CD4-positive, alpha-beta T cell (primary cell): ENCODE measurements around the gene PHF1. TPM values are rescaled to one million over a fixed set of nuclear protein-coding genes. Genes with fewer than 3 reads are reported as not detected.
A peak's percentile ranks its signal among the peaks of the same experiment; 100 is the strongest.

Experiments
- ATAC-seq: fragments of 200-7000 bp; cut with Tn5 transposase; one replicate; pipeline ENCODE4 v1.10.0; 2022; ENCODE audit warnings: mild to moderate bottlenecking; ENCODE audit not compliant: poor library complexity
- CTCF ChIA-PET: fragments of 350-600 bp; sonication (Branson Sonifier 250); formaldehyde crosslinking; loops from one replicate; lab custom pipeline; 2021; ENCODE audit warnings: antibody characterized with exemption, inconsistent platforms; lab: Charles Lee
- POLR2A ChIA-PET: fragments of 350-600 bp; sonication (Branson Sonifier 250); formaldehyde crosslinking; loops from one replicate; lab custom pipeline; 2021; ENCODE audit warnings: antibody characterized with exemption, inconsistent platforms; lab: Charles Lee
- DNase-seq, 14 experiments: peaks; one replicate each; pipeline ENCODE4 v3.0.0-alpha.2; 2013 to 2020; ENCODE audit warnings: mixed read lengths in 2 of 14
- H3K27ac ChIP-seq, 2 donors: one replicate each; pipeline versions ENCODE4 v1.5.1 to v1.7.0; 2013; ENCODE audit warnings: low read length in 2 of 2, low read depth in 1 of 2, mild to moderate bottlenecking in 1 of 2
- H3K27me3 ChIP-seq, 2 experiments: 1 replicate in 1 of 2; 2 replicates in 1 of 2; pipeline versions ENCODE4 v1.6.1 to v1.7.0; 2013; ENCODE audit warnings: low read length in 2 of 2, control low read depth in 1 of 2, mild to moderate bottlenecking in 1 of 2, moderate library complexity in 1 of 2; ENCODE audit not compliant: insufficient read depth in 2 of 2, control insufficient read depth in 1 of 2
- H3K36me3 ChIP-seq: one replicate; pipeline ENCODE4 v1.6.1; 2013; ENCODE audit warnings: low read length, control low read depth; ENCODE audit not compliant: insufficient read depth
- H3K4me1 ChIP-seq: one replicate; pipeline ENCODE4 v1.6.1; 2013; ENCODE audit warnings: low read length, control low read depth; ENCODE audit not compliant: insufficient read depth
- H3K4me3 ChIP-seq: one replicate; pipeline ENCODE4 v1.5.1; 2013; ENCODE audit warnings: mild to moderate bottlenecking, low read length, moderate library complexity
- H3K9me3 ChIP-seq, 2 experiments: 1 replicate in 1 of 2; 2 replicates in 1 of 2; pipeline versions ENCODE4 v1.6.1 to v1.7.0; 2013; ENCODE audit warnings: low read length in 2 of 2, mild to moderate bottlenecking in 2 of 2, control low read depth in 1 of 2, moderate library complexity in 1 of 2; ENCODE audit not compliant: control insufficient read depth in 1 of 2, insufficient read depth in 1 of 2
- H3K27ac Mint-ChIP-seq: one replicate; pipeline ENCODE4 v1.8.0; 2020; ENCODE audit warnings: mixed read lengths
- H3K27me3 Mint-ChIP-seq: one replicate; pipeline ENCODE4 v1.8.0; 2021; ENCODE audit warnings: mixed read lengths
- H3K36me3 Mint-ChIP-seq: one replicate; pipeline ENCODE4 v1.8.0; 2021; ENCODE audit warnings: low read depth, mixed read lengths
- H3K4me1 Mint-ChIP-seq: one replicate; pipeline ENCODE4 v1.8.0; 2021; ENCODE audit warnings: low read depth, mixed read lengths
- H3K4me3 Mint-ChIP-seq: one replicate; pipeline ENCODE4 v1.8.0; 2020; ENCODE audit warnings: mild to moderate bottlenecking, mixed read lengths
- H3K9me3 Mint-ChIP-seq: one replicate; pipeline ENCODE4 v1.8.0; 2020; ENCODE audit warnings: mixed read lengths
- CTCF ChIP-seq: fragments of 200-600 bp; IDR thresholded peaks from one replicate; pipeline ENCODE4 v1.8.0; 2022; ENCODE audit warnings: antibody characterized with exemption, mild to moderate bottlenecking
- intact Hi-C, 2 experiments: fragments of 100-400 bp; cut with DNase I in 1 of 2; cut with micrococcal nuclease in 1 of 2; formaldehyde crosslinking; loops; one replicate each; pipeline versions ENCODE4 v1.15.1 to v1.9.0; 2023 to 2025; cut with DNase I, micrococcal nuclease
- total RNA-seq, 174 experiments: library from RNA in 2 of 174; stranded (reverse) in 2 of 174; gene quantifications; one replicate each; pipeline ENCODE4 v1.2.3 and lab custom pipeline; 2021 to 2026

Gene PHF1
- total RNA-seq, 2 experiments from 2014 or later = 545 to 557 TPM

GRCh38 chr6:33428966-33429749 is 18.3 kb downstream of the PHF1 start:
- TF ChIP-seq CTCF = no peak
- Histone ChIP-seq H3K4me1 (peaks cover 77% of the 10 kb centered on the region), H3K36me3 (peaks cover 10% of the 10 kb centered on the region), H3K4me3 (peak overlapping the region; percentile 71), H3K27me3 (no peaks in the 10 kb centered on the region), H3K27ac (peak overlapping the region; percentile 64 to 73), H3K9me3 (no peaks in the 10 kb centered on the region)
- Mint-ChIP-seq H3K9me3 (no peaks in the 10 kb centered on the region), H3K4me3 (peak overlapping the region; percentile 93), H3K27me3 (no peaks in the 10 kb centered on the region), H3K4me1 (peaks cover 84% of the 10 kb centered on the region), H3K27ac (peak overlapping the region; percentile 92), H3K36me3 (peaks cover 19% of the 10 kb centered on the region)
- CTCF ChIA-PET = interaction anchor here (1.0 to 1.4 kb wide), 2 partner anchors 12 to 151 kb away, joined by 3 to 6 read pairs; partner anchors contain the start of gene BAK1
- DNase-seq (no peak), ATAC-seq (no peak)
- POLR2A ChIA-PET = interaction anchor here (0.7 to 4.7 kb wide), 10 partner anchors 12 to 457 kb away, joined by 3 to 60 read pairs (median 10); partner anchors contain the start of genes CUTA, SYNGAP1, ZBTB22 and ZBTB9
- intact Hi-C loops = loop anchor here (1.0 to 5.0 kb wide), 5 partner anchors 18 to 157 kb away; partner anchors contain the start of genes KIFC1 (in 1 of the 2), PHF1 (in 1 of the 2), RPS18 (in 1 of the 2) and VPS52 (in 1 of the 2)

- peak overlapping the region; percentile 93 for H3K4me3 Mint-ChIP-seq
- Histone ChIP-seq H3K9me3 (no peaks in the 10 kb centered on the region), H3K36me3 (peaks cover 10% of the 10 kb centered on the region), H3K27ac (peak overlapping the region; percentile 64 to 73), H3K27me3 (no peaks in the 10 kb centered on the region), H3K4me3 (peak overlapping the region; percentile 71), H3K4me1 (peaks cover 71% of the 10 kb centered on the region)
- ATAC-seq = peak; percentile 13
- no peaks in the 10 kb centered on the region for H3K27me3 Mint-ChIP-seq
- DNase-seq = peak in 4 of 14 experiments; percentile 43 to 85 (median 59)
- TF ChIP-seq CTCF = no peak
- intact Hi-C loops = loop anchor here (1.0 to 10.0 kb wide), 10 partner anchors 13 to 805 kb away; partner anchors contain the start of genes HMGA1 (in 1 of the 2), KIFC1 (in 1 of the 2), LEMD2 (in 1 of the 2) and PHF1 (in 1 of the 2)
- peak overlapping the region; percentile 92 for H3K27ac Mint-ChIP-seq
- H3K9me3 Mint-ChIP-seq = no peaks in the 10 kb centered on the region
- H3K4me1 Mint-ChIP-seq = peaks cover 80% of the 10 kb centered on the region
- peaks cover 23% of the 10 kb centered on the region for H3K36me3 Mint-ChIP-seq
- POLR2A ChIA-PET = interaction anchor here (1.1 to 4.7 kb wide), 14 partner anchors 12 to 281 kb away, joined by 3 to 60 read pairs (median 10); partner anchors contain the start of genes CUTA, RPS18, SYNGAP1 and UQCC2
- CTCF ChIA-PET = interaction anchor here (1.4 kb wide), 1 partner anchor 150 kb away, joined by 6 read pairs; the partner anchor contains the start of gene BAK1
Observed at GRCh38 chr6:33429750-33430052, 18.9 kb downstream of the PHF1 start.

- no peak for ATAC-seq
- Mint-ChIP-seq H3K36me3 (peaks cover 26% of the 10 kb centered on the region), H3K27ac (peak overlapping the region; percentile 92), H3K27me3 (no peaks in the 10 kb centered on the region), H3K4me1 (peaks cover 73% of the 10 kb centered on the region), H3K9me3 (no peaks in the 10 kb centered on the region), H3K4me3 (peak overlapping the region; percentile 93)
- DNase-seq = peak in 3 of 14 experiments; percentile 47 to 65 (median 59)
- Histone ChIP-seq H3K4me1 (peaks cover 65% of the 10 kb centered on the region), H3K9me3 (no peaks in the 10 kb centered on the region), H3K27ac (peak overlapping the region; percentile 52 to 64), H3K27me3 (no peaks in the 10 kb centered on the region), H3K36me3 (peaks cover 14% of the 10 kb centered on the region), H3K4me3 (peak overlapping the region; percentile 71)
- ChIA-PET CTCF (interaction anchor here (0.9 kb wide), 1 partner anchor 12 kb away, joined by 6 read pairs; the partner anchor contains the start of gene CUTA), POLR2A (interaction anchor here (0.7 to 4.7 kb wide), 25 partner anchors 9 to 459 kb away, joined by 3 to 60 read pairs (median 6); partner anchors contain the start of genes BAK1, CUTA, PFDN6 and RGL2)
- intact Hi-C loops = loop anchor here (2.0 to 10.0 kb wide), 5 partner anchors 14 to 804 kb away; partner anchors contain the start of genes HMGA1 (in 1 of the 2) and LEMD2 (in 1 of the 2)
- TF ChIP-seq CTCF = no peak
Observed at GRCh38 chr6:33430334-33430733, 19.5 kb downstream of the PHF1 start.
